ENCODE results near the gene SCUBE1. TPM values are rescaled to one million over a fixed set of nuclear protein-coding genes. Genes with fewer than 3 reads are reported as not detected.

SCUBE1 gene
- total and polyA plus RNA-seq, 2 of the 8 experiments (the other 6 are each of a cell fraction or from before 2014, with no cell fraction given): 2.3 to 4.9 TPM

DNA sequence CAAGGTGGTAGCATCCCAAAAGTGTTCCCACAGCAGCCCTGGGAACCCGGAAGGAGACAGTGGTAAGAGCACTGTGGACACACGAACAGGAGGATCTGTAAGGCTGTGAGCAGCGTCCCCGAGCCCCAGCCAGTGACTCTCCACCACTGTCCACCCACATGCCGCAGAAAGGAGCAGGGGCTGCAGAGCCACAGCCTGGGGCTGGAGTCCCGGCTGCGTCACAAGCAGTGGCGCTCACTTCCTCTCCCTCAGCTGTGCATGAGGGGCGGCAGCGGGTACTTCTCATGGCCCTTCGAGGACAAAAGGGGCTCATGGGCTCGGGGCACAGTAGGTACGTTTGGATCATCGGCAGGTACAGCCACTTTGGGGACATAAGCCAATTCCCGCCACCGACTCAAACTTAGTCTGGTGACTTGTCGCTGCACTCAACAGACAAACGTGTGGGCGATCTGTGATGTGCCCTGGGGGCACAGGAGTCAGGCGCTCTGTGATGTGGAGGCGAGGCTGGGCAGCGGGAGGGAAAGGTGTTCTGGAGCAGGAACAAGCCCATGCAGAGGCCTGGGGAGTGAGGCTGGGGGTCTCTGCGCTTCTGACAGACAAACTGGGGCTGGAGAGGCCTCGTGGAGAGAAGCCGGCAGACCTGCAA is 68.5 kb downstream of the SCUBE1 start:
- H4K91ac ChIP-seq (replicated peaks; ENCODE audit: insufficient read length, low read length): peak overlapping the region; percentile 81
- H4K20me1 ChIP-seq (replicated peaks in 1 of 2; ENCODE audit: control insufficient read depth in 1 of 2, insufficient read depth in 2 of 2, low read length in 2 of 2): peaks cover 0 to 2% of the 10 kb centered on the region in 2 experiments
- no peak overlapping the region for H4K5ac ChIP-seq (ENCODE audit: insufficient read length, low read depth, low read length)
- no peak for TF ChIP-seq JUND (IDR thresholded peaks at IDR 0.05; ENCODE audit: low read length)
- no peak for TF ChIP-seq CBX5 (IDR thresholded peaks at IDR 0.05; ENCODE audit: low read depth, low read length)
- TF ChIP-seq EZH2 (IDR thresholded peaks at IDR 0.05; ENCODE audit: low read depth, low read length, severe bottlenecking): peak; percentile 11
- H3K4me1 ChIP-seq (replicated peaks in 1 of 4; ENCODE audit: control insufficient read depth in 3 of 4, insufficient read depth in 4 of 4, low read length in 3 of 4): peaks cover 3 to 22% (median 14%) of the 10 kb centered on the region in 4 experiments; a peak in 6 of 7 replicates
- no peaks in the 10 kb centered on the region for H3K9me3 ChIP-seq (ENCODE audit: insufficient read depth in 2 of 2, low read depth in 1 of 2, low read length in 1 of 2)
- ChIA-PET CTCF (ENCODE audit: partially characterized antibody) (interaction anchor here (0.6 to 18.2 kb wide), 25 partner anchors 11 to 1349 kb away, joined by 3 to 388 read pairs (median 10); partner anchors contain the start of gene SCUBE1), POLR2A (ENCODE audit: partially characterized antibody) (interaction anchor here (3.1 kb wide), 1 partner anchor 71 kb away, joined by 14 read pairs; no protein-coding TSS in a partner anchor)
- H3K23ac ChIP-seq (ENCODE audit: insufficient read length): no peak overlapping the region
- 0 out of 2 replicates have a peak overlapping the region, but pooled peaks have one; percentile 84 for H2BK5ac ChIP-seq (ENCODE audit: low read depth, low read length)
- peak overlapping the region; percentile 100 for H2BK15ac ChIP-seq (ENCODE audit: low read length)
- H3K9ac ChIP-seq (replicated peaks in 1 of 4; ENCODE audit: extremely low read depth in 1 of 4, low read depth in 3 of 4, low read length in 3 of 4): no peak overlapping the region; a peak in 1 of 7 replicates
- H2BK20ac ChIP-seq (ENCODE audit: low read length): peak overlapping the region; percentile 98; the same call in 1 of the 2 replicates
- no peaks in the 10 kb centered on the region for H3K79me2 ChIP-seq (ENCODE audit: control insufficient read depth in 1 of 2, insufficient read depth in 2 of 2, low read length in 2 of 2)
- 88% methylated on average over 21 of the region's 25 CpGs; no CpG with 5 or more reads in 1 of the 2 experiments for WGBS, 2 experiments (ENCODE audit: extremely low coverage in 1 of 2, insufficient coverage in 1 of 2, insufficient read length in 1 of 2, insufficient replicate concordance in 2 of 2, low coverage in 1 of 2, low lambda C conversion rate in 2 of 2, missing lambda C conversion rate in 1 of 2)
- H3K23me2 ChIP-seq (ENCODE audit: low read depth, low read length): no peaks in the 10 kb centered on the region
- no peaks in the 10 kb centered on the region for H3K36me3 ChIP-seq (ENCODE audit: control insufficient read depth in 2 of 4, insufficient read depth in 4 of 4, low read length in 3 of 4)
- H2BK12ac ChIP-seq (ENCODE audit: low read depth, low read length): peak overlapping the region; percentile 95; the same call in 1 of the 2 replicates
- no peak overlapping the region for H3K56ac ChIP-seq (replicated peaks; ENCODE audit: insufficient read length, low read depth, low read length)
- H3K27ac ChIP-seq (ENCODE audit: low read depth, low read length): no peak overlapping the region
- FAIRE-seq: no peak
- H2AK5ac ChIP-seq (ENCODE audit: low read depth, low read length): peak overlapping the region; percentile 96; the same call in 1 of the 2 replicates
- H3K27me3 ChIP-seq (replicated peaks in 1 of 4; ENCODE audit: control insufficient read depth in 3 of 4, extremely low read depth in 1 of 4, insufficient read depth in 3 of 4, low read length in 3 of 4): no peaks in the 10 kb centered on the region; a peak in 1 of 7 replicates
- H3K4ac ChIP-seq (replicated peaks; ENCODE audit: insufficient read length, low read depth, low read length): peak overlapping the region; percentile 38
- no peak for DNase-seq (ENCODE audit: low read depth in 1 of 2, low spot score in 2 of 2)
- peak overlapping the region; percentile 81 for H3K18ac ChIP-seq (ENCODE audit: extremely low read depth, low read length)
- H3K4me3 ChIP-seq (ENCODE audit: extremely low read depth in 1 of 4, insufficient read depth in 2 of 4, low read depth in 3 of 4, low read length in 4 of 4): no peak overlapping the region
- no peak overlapping the region for H2AFZ ChIP-seq (ENCODE audit: low read length)
- no peaks in the 10 kb centered on the region for H3K79me1 ChIP-seq (ENCODE audit: low read depth, low read length)
- no peak overlapping the region for H3K14ac ChIP-seq (ENCODE audit: insufficient read length)
- no peak overlapping the region for H4K8ac ChIP-seq (ENCODE audit: extremely low read depth, insufficient read depth, low read length)
- H3K4me2 ChIP-seq (ENCODE audit: insufficient read depth in 1 of 2, low read depth in 2 of 2, low read length in 2 of 2): no peak overlapping the region; a peak in 1 of 4 replicates
- no peak overlapping the region for H2BK120ac ChIP-seq (replicated peaks; ENCODE audit: low read depth, low read length)
